K562 (cell line): ENCODE measurements around the gene CNTFR. TPM values are rescaled to one million over a fixed set of nuclear protein-coding genes. Genes with fewer than 3 reads are reported as not detected.

Experiments
- ATAC-seq: fragments of 200-7000 bp; cut with Tn5 transposase; 3 replicates; pipeline ENCODE4 v1.9.1; 2020; ENCODE audit warnings: moderate library complexity
- BruUV-seq: library from RNA; stranded (reverse); fragments of 400-500 nt; replicated peaks from 2 replicates; lab custom pipeline; 2021; lab: Mats Ljungman, UMichigan
- CTCF ChIA-PET: fragments of 300-600 bp; formaldehyde crosslinking; extraction: SDS; loops from one replicate; lab custom pipeline; 2021; ENCODE audit warnings: low intra/inter-chr PET ratio; lab: Yijun Ruan, JAX
- POLR2A ChIA-PET: fragments of 300-600, 350-650 bp; sonication (Branson Sonifier 250); formaldehyde crosslinking; extraction: SDS; loops from one replicate; lab custom pipeline; 2021; ENCODE audit warnings: antibody characterized with exemption, inconsistent platforms; lab: Yijun Ruan, JAX
- DNase-seq, 4 experiments: peaks; one replicate each; pipeline versions ENCODE4 v3.0.0 to v3.0.0-alpha.2; 2011 to 2018; ENCODE audit warnings: low spot score in 3 of 4, mixed read lengths in 3 of 4; ENCODE audit errors: extremely low read depth in 1 of 4
- FAIRE-seq: peaks from 2 replicates; lab custom pipeline; 2011; peaks lifted over from hg19 to GRCh38; lab: Jason Lieb, UNC
- H2AFZ ChIP-seq: 2 replicates; pipeline ENCODE4 v1.6.0; 2011; ENCODE audit warnings: low read depth, low read length, control low read depth, inconsistent platforms
- H3K27ac ChIP-seq: fragments of 200-600 bp; 3 replicates; pipeline ENCODE4 v1.8.0; 2011; ENCODE audit warnings: low read depth, mild to moderate bottlenecking, control low read depth, inconsistent platforms, low read length, moderate library complexity, mixed read lengths; ENCODE audit errors: extremely low read depth
- H3K27me3 ChIP-seq, 2 experiments: fragments of 300-600 bp in 1 of 2; 2 replicates in 1 of 2; 3 replicates in 1 of 2; pipeline versions ENCODE4 v1.6.0 to v1.8.0; 2011; ENCODE audit warnings: inconsistent platforms in 2 of 2, low read length in 2 of 2, mild to moderate bottlenecking in 1 of 2, mixed read lengths in 1 of 2, moderate library complexity in 1 of 2; ENCODE audit not compliant: control insufficient read depth in 2 of 2, insufficient read depth in 2 of 2
- H3K36me3 ChIP-seq: fragments of 300-600 bp; 3 replicates; pipeline ENCODE4 v1.8.0; 2011; ENCODE audit warnings: mild to moderate bottlenecking, low read length, inconsistent platforms; ENCODE audit not compliant: control insufficient read depth, insufficient read depth
- H3K4me1 ChIP-seq, 2 experiments: fragments of 200-600 bp in 1 of 2; replicated peaks in 1 of 2; 2 replicates in 1 of 2; 3 replicates in 1 of 2; pipeline versions ENCODE4 v1.5.1 to v1.8.0; 2011; ENCODE audit warnings: inconsistent platforms in 2 of 2, low read length in 2 of 2, mild to moderate bottlenecking in 1 of 2, mixed read lengths in 1 of 2, moderate library complexity in 1 of 2; ENCODE audit not compliant: control insufficient read depth in 2 of 2, insufficient read depth in 2 of 2
- H3K4me2 ChIP-seq: 2 replicates; pipeline ENCODE4 v1.6.1; 2011; ENCODE audit warnings: low read length, control low read depth, inconsistent platforms, mixed read lengths; ENCODE audit not compliant: insufficient read depth
- H3K4me3 ChIP-seq: fragments of 200-600 bp; sonication (generic), shearing (Covaris generic); 2 replicates; pipeline ENCODE4 v1.5.1; 2016; ENCODE audit warnings: control low read depth, inconsistent platforms
- H3K79me2 ChIP-seq: fragments of 200-600 bp; 3 replicates; pipeline ENCODE4 v1.8.0; 2011; ENCODE audit warnings: low read length, inconsistent platforms; ENCODE audit not compliant: control insufficient read depth, insufficient read depth
- H3K9ac ChIP-seq, 2 experiments: 2 replicates each; pipeline versions ENCODE4 v1.6.0 to v1.6.1; 2011; ENCODE audit warnings: low read depth in 2 of 2, low read length in 2 of 2, control low read depth in 1 of 2, inconsistent platforms in 1 of 2, mild to moderate bottlenecking in 1 of 2, mixed read lengths in 1 of 2; ENCODE audit not compliant: insufficient read depth in 1 of 2
- H3K9me1 ChIP-seq: one replicate; pipeline ENCODE4 v1.6.0; 2011; ENCODE audit warnings: inconsistent platforms, mild to moderate bottlenecking, low read length, moderate library complexity; ENCODE audit not compliant: control insufficient read depth, insufficient read depth
- H3K9me3 ChIP-seq: replicated peaks from 2 replicates; pipeline ENCODE4 v1.5.1; 2011; ENCODE audit warnings: low read depth, low read length, inconsistent platforms; ENCODE audit not compliant: control insufficient read depth, insufficient read depth
- H4K20me1 ChIP-seq: replicated peaks from 2 replicates; pipeline ENCODE4 v1.6.1; 2011; ENCODE audit warnings: low read length, inconsistent platforms, mixed read lengths; ENCODE audit not compliant: control insufficient read depth, insufficient read depth
- ADNP ChIP-seq: fragments of 200-800 bp; sonication (Bioruptor generic); IDR thresholded peaks from 2 replicates; pipeline ENCODE4 v1.6.1; 2016; ENCODE audit warnings: missing genetic modification characterization, missing compliant biosample characterization
- EGR1 ChIP-seq: fragments of 450-650 bp; conservative IDR thresholded peaks from 2 replicates; pipeline ENCODE4 v1.6.1; 2017; ENCODE audit warnings: mild to moderate bottlenecking
- ZNF655 ChIP-seq: fragments of 250-450 bp; sonication (Bioruptor Pico); IDR thresholded peaks from 2 replicates; pipeline ENCODE4 v1.5.0; 2021
- WGBS: fragments of 100-300 bp; shearing (Covaris generic); methylation state at CpG from one replicate; pipeline ENCODE4 v1.1.6; 2016; ENCODE audit warnings: low coverage, mixed read lengths; ENCODE audit not compliant: insufficient coverage; ENCODE audit errors: missing lambda C conversion rate; 5-methylcytosine and 5-hydroxymethylcytosine counted together
- in situ Hi-C: fragments of 300-500 bp; cut with MboI; formaldehyde crosslinking; loops from 4 replicates; pipeline ENCODE4 v1.15.0; 2018; ENCODE audit warnings: inconsistent platforms, mixed read lengths
- intact Hi-C: fragments of 100-400 bp; cut with micrococcal nuclease; formaldehyde crosslinking; loops from 2 replicates; pipeline ENCODE4 v1.14.2; 2022
- polyA plus RNA-seq, 8 experiments: library from polyadenylated mRNA; depleted of rRNA in 4 of 8; stranded (reverse) in 5 of 8; unstranded in 3 of 8; fragments of >200 nt; fragmentation: Nextera tagmentation in 2 of 8; fragmentation: Illumina TruSeq in 1 of 8; extraction: Ambion mirVana in 2 of 8; extraction: Trizol in 1 of 8; gene quantifications; 2 replicates each; pipeline versions ENCODE4 v1.2.1 to v1.2.3, GENCODE V29; 2011 to 2014; ENCODE audit warnings: inconsistent platforms in 1 of 8, missing spikeins in 1 of 8
- total RNA-seq, 7 experiments: library from RNA; depleted of rRNA in 6 of 7; stranded (reverse); fragments of >200 nt in 6 of 7; fragmentation: Illumina TruSeq in 2 of 7; extraction: Trizol in 2 of 7; gene quantifications; 2 replicates each; pipeline versions ENCODE4 v1.2.1 to v1.2.3, GENCODE V29; 2011 to 2021; ENCODE audit warnings: low replicate concordance in 1 of 7

CNTFR gene
- total and polyA plus RNA-seq, 9 of the 15 experiments (the other 6 are each of a cell fraction or from before 2014, with no cell fraction given): not detected

DNA sequence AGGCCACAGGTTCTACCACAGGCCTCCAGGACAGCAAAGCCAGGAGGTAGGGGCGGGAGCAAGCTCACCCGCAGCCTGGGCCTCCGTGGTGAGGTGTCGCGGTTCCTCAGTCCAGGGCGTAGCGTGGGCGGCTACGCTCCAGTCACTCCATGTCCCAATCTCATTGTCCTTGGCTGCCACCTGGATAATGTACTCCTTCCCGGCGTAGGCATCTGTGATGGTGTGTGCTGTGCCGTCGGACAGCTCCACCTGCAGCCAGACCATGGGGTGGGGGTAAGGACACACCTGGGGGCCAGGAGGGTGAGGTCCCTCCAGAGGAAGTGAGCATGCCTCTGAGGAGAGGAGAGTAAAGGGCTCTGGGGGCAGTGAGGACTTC, 36.9 kb downstream of the CNTFR start:
- Histone ChIP-seq H3K36me3 (no peaks in the 10 kb centered on the region), H3K27me3 (peaks cover 0 to 42% of the 10 kb centered on the region in 2 experiments; a peak in 4 of 5 replicates), H3K4me2 (no peak overlapping the region), H3K9ac (no peak overlapping the region), H3K9me3 (no peaks in the 10 kb centered on the region), H3K27ac (no peak overlapping the region), H3K4me1 (peaks cover 0 to 5% of the 10 kb centered on the region in 2 experiments; a peak in 1 of 5 replicates), H3K4me3 (no peak overlapping the region), H2AFZ (no peak overlapping the region), H3K9me1 (no peaks in the 10 kb centered on the region), H3K79me2 (no peaks in the 10 kb centered on the region), H4K20me1 (peaks cover 5% of the 10 kb centered on the region; the same call in 1 of the 2 replicates)
- WGBS: 0% methylated on average over 4 of the region's 13 CpGs
- ChIA-PET POLR2A (no interaction called here), CTCF (no interaction called here)
- DNase-seq (peak in 2 of 4 experiments; percentile 4 to 20), FAIRE-seq (no peak), ATAC-seq (no peak; the same call in 2 of the 3 replicates)
- BruUV-seq: no TSS peak
- TF ChIP-seq ADNP (tag) (no peak), EGR1 (peak; percentile 38; the same call in 1 of the 2 replicates), ZNF655 (CRISPR knock-in tag) (no peak)
- in situ Hi-C loops (no loop called here), intact Hi-C loops (no loop called here)
